ENCODE data around the gene BRD9. TPM values are rescaled to one million over a fixed set of nuclear protein-coding genes. Genes with fewer than 3 reads are reported as not detected.

The BRD9 gene
- total and polyA plus RNA-seq, 2 of the 4 experiments (the other 2 are of a cell fraction), result 22.0 to 43.4 TPM

GRCh38 chr5:907366-907910, 14.8 kb upstream of the BRD9 start:
- Histone ChIP-seq H3K27ac (ENCODE audit: insufficient read depth, low read length) (no peak overlapping the region), H2AK5ac (ENCODE audit: low read depth, low read length) (no peak overlapping the region), H2AFZ (replicated peaks; ENCODE audit: low read length, poor library complexity) (no peak overlapping the region), H2BK120ac (ENCODE audit: low read depth, low read length) (no peak overlapping the region), H2BK20ac (ENCODE audit: low read depth, low read length) (no peak overlapping the region), H3K4ac (ENCODE audit: low read depth, low read length) (no peak overlapping the region), H3K36me3 (ENCODE audit: control insufficient read depth, insufficient read depth, low read length) (peaks cover 19% of the 10 kb centered on the region), H3K9ac (ENCODE audit: low read depth, low read length) (no peak overlapping the region), H4K20me1 (ENCODE audit: insufficient read depth, low read length) (no peaks in the 10 kb centered on the region), H3K27me3 (ENCODE audit: control insufficient read depth, insufficient read depth, low read length) (no peaks in the 10 kb centered on the region), H3K56ac (ENCODE audit: extremely low read depth, insufficient read depth, low read length) (no peak overlapping the region), H3K9me3 (ENCODE audit: control insufficient read depth, insufficient read depth, low read length) (no peaks in the 10 kb centered on the region), H2AK9ac (replicated peaks; ENCODE audit: low read depth, low read length, poor library complexity) (peak overlapping the region; percentile 25), H2BK15ac (ENCODE audit: low read depth, low read length) (no peak overlapping the region), H2BK5ac (ENCODE audit: low read depth, low read length, poor library complexity, severe bottlenecking) (no peak overlapping the region), H3K14ac (replicated peaks; ENCODE audit: low read depth, low read length) (no peak overlapping the region), H3K18ac (ENCODE audit: low read depth, low read length) (no peak overlapping the region), H4K8ac (ENCODE audit: low read depth in 2 of 2, low read length in 2 of 2) (no peak overlapping the region), H3K4me2 (ENCODE audit: low read depth, low read length) (no peak overlapping the region), H3K9me1 (ENCODE audit: insufficient read depth, low read length) (no peaks in the 10 kb centered on the region), H4K91ac (ENCODE audit: insufficient read depth, low read depth, low read length) (no peak overlapping the region), H3K4me1 (ENCODE audit: control insufficient read depth, insufficient read depth, low read length) (no peaks in the 10 kb centered on the region), H3K23ac (ENCODE audit: low read depth, low read length) (no peak overlapping the region), H4K5ac (ENCODE audit: low read depth, low read length) (no peak overlapping the region), H3K4me3 (ENCODE audit: insufficient read depth, low read depth, low read length) (no peak overlapping the region), H3K79me1 (ENCODE audit: low read depth in 1 of 2, low read length in 2 of 2) (peaks cover 0 to 2% of the 10 kb centered on the region in 2 experiments; a peak in 1 of 4 replicates)
- 100% methylated on average over 2 of the region's 7 CpGs; no CpG with 5 or more reads in 1 of the 2 experiments for WGBS, 2 experiments (ENCODE audit: extremely low coverage in 2 of 2, insufficient read length in 1 of 2)
- intact Hi-C loops (cut with micrococcal nuclease) (loop anchor here (10.0 kb wide), 2 partner anchors 433 to 593 kb away; no protein-coding TSS in a partner anchor), dilution Hi-C loops (cut with HindIII; ENCODE audit: low sequenced_read_pairs, unreplicated experiment) (no loop called here), in situ Hi-C loops (cut with MboI; ENCODE audit: low sequenced_read_pairs) (no loop called here)
- ChIA-PET CTCF (no interaction called here), POLR2A (ENCODE audit: unreplicated experiment) (no interaction called here)
- no peak for ATAC-seq (ENCODE audit: low read depth)
- no TSS peak for BruUV-seq (replicated peaks)
- no peak for TF ChIP-seq RAD21 (IDR thresholded peaks at IDR 0.05; ENCODE audit: low read length)
- no peak for TF ChIP-seq CHD1 (IDR thresholded peaks at IDR 0.05; ENCODE audit: low read depth, low read length)
- no peak for TF ChIP-seq SMC3 (IDR thresholded peaks at IDR 0.05; ENCODE audit: low read depth, low read length)
- TF ChIP-seq POLR2A (IDR thresholded peaks at IDR 0.05; ENCODE audit: low read depth, low read length), result no peak
- no peak for TF ChIP-seq ELK1 (IDR thresholded peaks at IDR 0.05; ENCODE audit: borderline replicate concordance, low read depth, low read length)
- TF ChIP-seq MAFK (IDR thresholded peaks at IDR 0.05; ENCODE audit: low read depth, low read length), result no peak
- no peak for TF ChIP-seq FOS (IDR thresholded peaks at IDR 0.05; ENCODE audit: low read depth, low read length)
- DNase-seq, result no peak

Measured in IMR-90 (cell line).